ENCODE data around the gene LOXL3. TPM values are rescaled to one million over a fixed set of nuclear protein-coding genes. Genes with fewer than 3 reads are reported as not detected.

The LOXL3 gene, protein sequence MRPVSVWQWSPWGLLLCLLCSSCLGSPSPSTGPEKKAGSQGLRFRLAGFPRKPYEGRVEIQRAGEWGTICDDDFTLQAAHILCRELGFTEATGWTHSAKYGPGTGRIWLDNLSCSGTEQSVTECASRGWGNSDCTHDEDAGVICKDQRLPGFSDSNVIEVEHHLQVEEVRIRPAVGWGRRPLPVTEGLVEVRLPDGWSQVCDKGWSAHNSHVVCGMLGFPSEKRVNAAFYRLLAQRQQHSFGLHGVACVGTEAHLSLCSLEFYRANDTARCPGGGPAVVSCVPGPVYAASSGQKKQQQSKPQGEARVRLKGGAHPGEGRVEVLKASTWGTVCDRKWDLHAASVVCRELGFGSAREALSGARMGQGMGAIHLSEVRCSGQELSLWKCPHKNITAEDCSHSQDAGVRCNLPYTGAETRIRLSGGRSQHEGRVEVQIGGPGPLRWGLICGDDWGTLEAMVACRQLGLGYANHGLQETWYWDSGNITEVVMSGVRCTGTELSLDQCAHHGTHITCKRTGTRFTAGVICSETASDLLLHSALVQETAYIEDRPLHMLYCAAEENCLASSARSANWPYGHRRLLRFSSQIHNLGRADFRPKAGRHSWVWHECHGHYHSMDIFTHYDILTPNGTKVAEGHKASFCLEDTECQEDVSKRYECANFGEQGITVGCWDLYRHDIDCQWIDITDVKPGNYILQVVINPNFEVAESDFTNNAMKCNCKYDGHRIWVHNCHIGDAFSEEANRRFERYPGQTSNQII
- total RNA-seq (13.3 and 13.6 TPM in 2 replicates), polyA plus RNA-seq (11.0 and 11.2 TPM in 2 replicates)

DNA sequence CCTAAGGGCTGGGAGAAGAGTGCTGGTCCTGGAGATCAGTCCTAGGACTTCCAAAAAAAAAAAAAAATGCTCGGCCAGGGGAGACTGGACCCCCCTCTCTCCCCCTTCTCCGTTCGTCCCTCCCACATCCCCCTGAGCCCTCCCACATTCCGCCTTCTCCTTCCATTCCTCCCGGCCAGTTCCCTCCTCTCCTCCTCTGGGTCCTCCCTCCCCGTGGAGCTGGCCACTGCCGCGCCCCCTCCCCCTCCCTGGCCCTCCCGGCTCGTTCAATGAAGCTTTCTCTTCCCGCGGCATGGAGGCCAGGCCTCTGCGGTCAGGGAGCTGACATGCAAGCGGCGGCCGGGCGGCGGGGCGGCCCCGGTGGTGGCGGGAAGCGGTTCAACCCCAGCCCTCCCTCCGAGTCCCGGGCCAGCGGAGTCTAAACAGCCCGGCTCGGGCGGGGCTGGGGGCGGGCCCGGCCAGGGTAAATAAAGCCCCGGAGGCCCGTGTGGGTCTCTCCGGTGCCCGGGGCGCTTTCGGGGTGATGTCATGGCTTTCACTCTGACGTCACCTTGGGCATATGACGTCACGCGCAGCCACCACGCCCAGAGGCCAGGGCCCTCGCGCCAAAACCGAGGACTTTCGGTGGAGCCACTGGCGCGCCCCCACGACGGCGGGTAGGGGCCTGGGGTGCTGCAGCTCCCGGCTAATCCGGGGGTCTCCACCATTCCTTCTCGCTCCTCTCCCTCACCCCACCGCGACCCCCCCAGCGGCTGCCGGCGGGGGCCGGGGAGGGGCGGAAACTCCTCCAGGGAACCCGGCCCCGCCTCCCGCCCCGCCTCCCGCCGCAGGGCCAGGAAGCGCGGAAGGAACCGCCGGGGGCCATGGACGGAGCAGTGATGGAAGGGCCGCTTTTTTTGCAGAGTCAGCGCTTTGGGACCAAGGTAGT is at the start of gene LOXL3, which contains the start of gene DOK1:
Gene LOXL3, minus strand, starts transcription at position 51 of the 928 bp plus-strand sequence. CDS start 1,308 bp downstream, outside the sequence.
Gene DOK1, plus strand, starts transcription at position 829 of the 928 bp plus-strand sequence. Its CDS starts 35 bp downstream, at position 864.
- Histone ChIP-seq H3K4me2 (peak within 1 kb of the TSS; percentile 89), H3K4me1 (ENCODE audit: insufficient read depth) (peaks cover 15% of the 10 kb centered on the region), H2AFZ (peak within 1 kb of the TSS; percentile 82), H4K20me1 (ENCODE audit: insufficient read depth, poor library complexity, severe bottlenecking) (no peaks in the 10 kb centered on the region), H3K36me3 (replicated peaks; ENCODE audit: insufficient read depth, low read depth) (no peaks in the 10 kb centered on the region), H3K9me2 (replicated peaks; ENCODE audit: insufficient read depth) (no peaks in the 10 kb centered on the region), H3K27ac (peak within 1 kb of the TSS; percentile 94), H3K27me3 (no peaks in the 10 kb centered on the region), H3K79me2 (no peaks in the 10 kb centered on the region), H3K9me3 (ENCODE audit: low read depth) (no peaks in the 10 kb centered on the region), H3K4me3 (peak within 1 kb of the TSS; percentile 82)
- under 1% methylated on average over 30 of the region's 73 CpGs for WGBS (ENCODE audit: low lambda C conversion rate, missing lambda C conversion rate)
- peak; percentile 92 for DNase-seq (ENCODE audit: low spot score)
- no peak for TF ChIP-seq EZH2 (IDR thresholded peaks at IDR 0.05; ENCODE audit: borderline replicate concordance)

DNA sequence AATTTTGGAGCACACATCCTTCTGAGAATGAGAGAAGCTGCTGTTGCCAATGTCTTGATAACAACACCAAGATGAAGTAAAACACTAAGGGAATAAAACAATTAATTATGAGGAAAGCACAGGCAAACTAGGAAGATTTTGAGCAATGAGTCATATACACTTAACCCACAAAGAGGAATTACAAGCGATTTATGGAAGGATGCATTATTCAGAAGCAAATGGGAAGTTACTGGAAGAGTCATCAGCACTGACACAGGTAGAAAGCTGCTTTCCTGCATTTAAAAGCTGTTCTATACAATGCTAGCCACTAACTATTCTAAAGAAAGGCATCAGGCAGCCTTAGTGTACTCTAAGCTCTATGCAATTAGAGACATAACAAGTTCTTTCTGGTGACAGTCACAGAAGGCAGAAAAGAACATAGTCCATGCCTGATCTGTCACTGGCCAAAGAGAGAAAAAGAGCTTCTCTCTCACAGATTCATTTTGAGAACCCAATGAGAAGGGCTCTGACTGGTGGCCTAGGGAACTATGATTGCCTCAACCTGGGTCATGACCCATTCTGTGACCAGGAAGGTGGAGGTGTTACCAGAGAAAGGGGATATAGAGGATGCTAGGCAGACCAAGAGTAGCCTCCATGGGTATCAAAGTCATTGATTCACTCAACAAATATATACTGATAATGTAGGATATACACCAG is 49.0 kb upstream of the LOXL3 start:
- no peak overlapping the region for H3K4me3 ChIP-seq
- H2AFZ ChIP-seq: no peak overlapping the region
- H3K27me3 ChIP-seq: peaks cover 12% of the 10 kb centered on the region
- DNase-seq (ENCODE audit: low spot score): no peak
- WGBS (ENCODE audit: low lambda C conversion rate, missing lambda C conversion rate): 77% methylated on average over 1 of the region's 1 CpG
- H3K4me1 ChIP-seq (ENCODE audit: insufficient read depth): no peaks in the 10 kb centered on the region
- no peak overlapping the region for H3K4me2 ChIP-seq
- TF ChIP-seq EZH2phosphoT487 (IDR thresholded peaks at IDR 0.05; ENCODE audit: low read depth, severe bottlenecking, unreplicated experiment) (no peak), EZH2 (IDR thresholded peaks at IDR 0.05; ENCODE audit: borderline replicate concordance) (no peak)
- TF ChIP-seq, protein P1, sequence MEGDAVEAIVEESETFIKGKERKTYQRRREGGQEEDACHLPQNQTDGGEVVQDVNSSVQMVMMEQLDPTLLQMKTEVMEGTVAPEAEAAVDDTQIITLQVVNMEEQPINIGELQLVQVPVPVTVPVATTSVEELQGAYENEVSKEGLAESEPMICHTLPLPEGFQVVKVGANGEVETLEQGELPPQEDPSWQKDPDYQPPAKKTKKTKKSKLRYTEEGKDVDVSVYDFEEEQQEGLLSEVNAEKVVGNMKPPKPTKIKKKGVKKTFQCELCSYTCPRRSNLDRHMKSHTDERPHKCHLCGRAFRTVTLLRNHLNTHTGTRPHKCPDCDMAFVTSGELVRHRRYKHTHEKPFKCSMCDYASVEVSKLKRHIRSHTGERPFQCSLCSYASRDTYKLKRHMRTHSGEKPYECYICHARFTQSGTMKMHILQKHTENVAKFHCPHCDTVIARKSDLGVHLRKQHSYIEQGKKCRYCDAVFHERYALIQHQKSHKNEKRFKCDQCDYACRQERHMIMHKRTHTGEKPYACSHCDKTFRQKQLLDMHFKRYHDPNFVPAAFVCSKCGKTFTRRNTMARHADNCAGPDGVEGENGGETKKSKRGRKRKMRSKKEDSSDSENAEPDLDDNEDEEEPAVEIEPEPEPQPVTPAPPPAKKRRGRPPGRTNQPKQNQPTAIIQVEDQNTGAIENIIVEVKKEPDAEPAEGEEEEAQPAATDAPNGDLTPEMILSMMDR (IDR thresholded peaks at IDR 0.05; ENCODE audit: poor library complexity): no peak
- no peaks in the 10 kb centered on the region for H3K9me2 ChIP-seq (replicated peaks; ENCODE audit: insufficient read depth)
- H3K27ac ChIP-seq: no peak overlapping the region
- no peaks in the 10 kb centered on the region for H3K79me2 ChIP-seq
- no peaks in the 10 kb centered on the region for H4K20me1 ChIP-seq (ENCODE audit: insufficient read depth, poor library complexity, severe bottlenecking)
- H3K9me3 ChIP-seq (ENCODE audit: low read depth): no peaks in the 10 kb centered on the region
- no peaks in the 10 kb centered on the region for H3K36me3 ChIP-seq (replicated peaks; ENCODE audit: insufficient read depth, low read depth)

DNA sequence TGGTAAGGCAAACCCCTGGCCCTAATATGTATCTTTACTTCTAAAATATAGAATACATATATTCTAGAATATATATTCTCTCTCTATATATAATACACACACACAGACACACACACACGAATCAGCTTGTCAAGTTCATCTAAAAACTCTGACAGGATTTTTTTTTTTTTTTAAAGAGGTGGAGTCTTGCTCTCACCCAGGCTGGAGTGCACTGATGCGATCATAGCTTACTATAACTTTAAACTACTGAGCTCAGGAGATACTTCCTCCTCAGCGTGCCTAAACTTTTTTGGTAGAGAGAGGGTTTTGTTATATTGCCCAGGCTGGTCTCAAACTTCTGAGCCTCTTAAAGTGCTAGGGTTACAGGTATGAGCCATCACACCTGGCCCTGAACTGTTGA is 45.9 kb upstream of the LOXL3 start:
- H2AFZ ChIP-seq: no peak overlapping the region
- no peaks in the 10 kb centered on the region for H3K36me3 ChIP-seq (replicated peaks; ENCODE audit: insufficient read depth, low read depth)
- no peaks in the 10 kb centered on the region for H3K9me3 ChIP-seq (ENCODE audit: low read depth)
- H3K27ac ChIP-seq: no peak overlapping the region
- H3K4me2 ChIP-seq: no peak overlapping the region
- TF ChIP-seq EZH2phosphoT487 (IDR thresholded peaks at IDR 0.05; ENCODE audit: low read depth, severe bottlenecking, unreplicated experiment) (no peak), EZH2 (IDR thresholded peaks at IDR 0.05; ENCODE audit: borderline replicate concordance) (no peak)
- TF ChIP-seq, protein P1 (IDR thresholded peaks at IDR 0.05; ENCODE audit: poor library complexity): no peak
- H3K4me3 ChIP-seq: no peak overlapping the region
- no peaks in the 10 kb centered on the region for H3K79me2 ChIP-seq
- no peaks in the 10 kb centered on the region for H3K4me1 ChIP-seq (ENCODE audit: insufficient read depth)
- 77% methylated on average over 3 of the region's 3 CpGs for WGBS (ENCODE audit: low lambda C conversion rate, missing lambda C conversion rate)
- H3K27me3 ChIP-seq: peaks cover 12% of the 10 kb centered on the region
- no peaks in the 10 kb centered on the region for H4K20me1 ChIP-seq (ENCODE audit: insufficient read depth, poor library complexity, severe bottlenecking)
- DNase-seq (ENCODE audit: low spot score): no peak
- H3K9me2 ChIP-seq (replicated peaks; ENCODE audit: insufficient read depth): no peaks in the 10 kb centered on the region

All from hepatocyte (in vitro differentiated cells).